HG03378 (cell line): ENCODE data around the gene CTNNA2.
A peak's percentile ranks its signal among the peaks of the same experiment; 100 is the strongest.

Experiments
- ATAC-seq: cut with Tn5 transposase; IDR thresholded peaks from one replicate; pipeline ENCODE4 v1.9.1; 2021; ENCODE audit warnings: mild to moderate bottlenecking, moderate library complexity; ENCODE audit not compliant: unreplicated experiment

CTNNA2 gene

GRCh38 chr2:79910643-79911042 lies 397.8 kb downstream of the CTNNA2 start:
- no peak for ATAC-seq

DNA sequence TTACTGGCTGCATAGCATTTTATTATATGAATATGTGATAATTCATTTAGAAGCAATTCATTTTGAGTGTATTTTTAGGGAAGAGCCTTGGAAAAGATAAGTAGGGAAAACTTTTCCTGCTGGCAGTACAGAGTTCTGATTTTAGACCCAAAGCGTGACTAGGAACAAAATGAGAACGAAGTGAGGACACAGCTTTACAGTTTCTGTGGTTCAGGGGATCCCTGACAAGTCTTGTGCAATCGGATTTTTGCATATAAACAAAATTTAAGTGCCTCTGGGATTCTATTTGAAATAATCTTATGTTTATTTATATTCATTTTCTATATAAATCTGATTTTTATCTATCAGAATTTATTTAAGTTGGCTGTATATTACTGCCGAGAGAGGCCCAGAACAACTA lies 402.6 kb downstream of the CTNNA2 start:
- ATAC-seq, result no peak

GRCh38 chr2:79916285-79916684 lies 403.4 kb downstream of the CTNNA2 start:
- no peak for ATAC-seq

DNA sequence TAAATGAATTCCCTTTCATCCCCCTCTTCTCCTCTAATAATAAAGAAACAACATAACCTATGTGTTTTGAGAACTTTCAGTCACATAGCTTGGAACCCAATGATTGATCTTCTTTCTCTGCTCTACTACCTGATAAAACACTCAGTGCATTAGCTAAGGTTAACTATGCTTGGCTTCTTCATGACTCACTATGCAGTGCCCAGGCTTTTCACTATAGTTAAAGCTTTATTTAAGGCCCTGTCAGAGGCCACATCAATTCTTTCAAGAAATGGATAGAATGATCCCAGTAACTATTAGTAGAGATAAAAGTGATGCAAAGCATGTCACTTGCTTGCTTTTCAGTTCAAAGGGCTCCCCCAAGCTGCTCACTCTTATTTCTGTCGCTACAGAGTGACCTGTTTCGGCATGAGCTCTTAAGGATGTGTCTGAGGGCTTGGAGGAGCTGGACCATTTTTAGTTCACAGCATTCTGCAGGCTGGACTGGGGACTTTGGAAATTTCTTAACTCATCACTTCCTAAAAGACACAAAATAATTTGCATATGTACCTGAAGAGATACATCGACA lies 407.7 kb downstream of the CTNNA2 start:
- no peak for ATAC-seq

GRCh38 chr2:79929624-79930023 lies 416.8 kb downstream of the CTNNA2 start:
- ATAC-seq, result no peak

GRCh38 chr2:79935046-79935732 lies 422.3 kb downstream of the CTNNA2 start:
- ATAC-seq, result no peak

DNA sequence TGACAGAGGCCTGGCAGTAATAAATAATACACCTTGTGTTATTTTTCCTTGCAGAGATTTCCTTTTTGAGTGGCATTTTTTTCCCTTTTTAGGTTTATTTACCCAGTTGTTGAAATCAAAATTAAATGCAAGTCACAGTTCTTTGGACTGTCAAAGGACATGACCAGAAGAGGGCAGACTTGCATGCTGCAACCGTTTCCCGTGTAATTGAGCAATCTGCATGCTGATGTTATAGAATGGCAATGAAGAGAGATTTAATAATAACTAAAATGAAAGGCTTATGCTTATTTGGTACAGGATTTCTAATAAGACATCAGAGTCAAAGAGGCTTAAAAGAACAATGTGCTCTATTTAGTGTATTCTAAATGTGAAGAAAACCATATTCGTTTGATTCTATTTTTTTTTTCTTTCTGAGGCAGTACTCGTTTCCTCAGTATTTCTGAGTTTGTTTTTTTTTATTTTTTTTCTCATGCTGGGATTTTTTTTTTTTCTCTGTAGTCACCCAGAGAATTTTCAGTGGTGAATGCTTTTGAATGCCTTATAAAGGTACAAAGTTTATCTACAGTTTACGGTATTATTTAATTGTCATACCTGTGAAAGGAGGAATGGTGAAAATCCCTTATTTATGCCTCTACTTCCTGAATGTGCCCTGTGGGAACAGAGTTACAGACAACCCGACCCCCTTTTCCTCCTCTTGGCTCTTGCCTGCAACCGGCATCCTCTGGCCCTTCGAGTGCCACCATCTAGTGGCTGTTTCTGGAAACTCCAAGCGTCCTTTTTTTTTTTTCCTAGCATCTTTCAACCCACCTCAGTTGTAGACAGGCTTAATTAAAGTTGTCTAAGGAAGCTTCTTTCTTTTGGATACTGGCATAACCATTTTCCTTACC lies 423.2 kb downstream of the CTNNA2 start:
- peak; percentile 55 for ATAC-seq

DNA sequence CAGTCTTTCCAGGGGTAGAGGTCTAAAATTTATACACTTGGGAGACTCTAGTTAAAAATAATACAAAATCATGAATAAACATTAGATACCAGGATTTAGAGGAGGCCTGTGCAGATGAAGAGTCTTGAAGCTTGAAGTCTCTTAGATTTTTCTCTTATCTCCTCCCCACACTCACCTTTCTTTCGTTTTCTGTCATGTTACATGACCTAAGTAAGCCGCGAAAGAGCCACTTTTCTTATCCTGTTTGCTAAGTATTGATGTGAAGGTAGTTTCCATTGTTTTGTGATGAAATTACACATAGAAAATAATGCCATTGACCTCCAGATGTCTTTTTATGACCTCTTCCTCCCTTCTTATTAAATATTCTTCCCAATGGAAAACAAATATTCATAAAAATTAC lies 423.9 kb downstream of the CTNNA2 start:
- no peak for ATAC-seq

- no peak for ATAC-seq
These were observed 425.8 kb downstream of the CTNNA2 start for GRCh38 chr2:79938648-79939047.

GRCh38 chr2:79940364-79940763 lies 427.5 kb downstream of the CTNNA2 start:
- no peak for ATAC-seq

- ATAC-seq, result no peak
These were observed 428.3 kb downstream of the CTNNA2 start for GRCh38 chr2:79941179-79941578.

DNA sequence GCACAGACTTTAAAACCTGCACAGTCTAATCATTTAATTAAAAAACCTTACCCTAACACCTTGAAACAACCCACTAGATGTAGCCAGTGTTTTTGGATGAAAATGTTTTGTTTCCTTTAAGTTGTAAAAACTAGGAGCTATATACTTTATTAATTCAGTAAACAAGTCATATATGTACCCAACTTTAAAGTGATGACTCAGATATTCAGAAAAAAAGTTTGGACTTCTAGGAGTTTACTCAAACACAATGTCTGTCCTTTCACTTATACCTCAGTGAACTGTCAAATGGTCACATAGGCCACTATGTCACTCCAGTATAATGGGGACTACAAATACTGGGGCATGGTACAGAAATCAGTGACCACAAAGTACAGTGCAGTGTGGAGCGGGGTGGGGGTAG lies 431.4 kb downstream of the CTNNA2 start:
- no peak for ATAC-seq

- ATAC-seq, result no peak
These were observed 433.0 kb downstream of the CTNNA2 start for GRCh38 chr2:79945653-79946445.

GRCh38 chr2:79947751-79948150 lies 434.9 kb downstream of the CTNNA2 start:
- no peak for ATAC-seq

DNA sequence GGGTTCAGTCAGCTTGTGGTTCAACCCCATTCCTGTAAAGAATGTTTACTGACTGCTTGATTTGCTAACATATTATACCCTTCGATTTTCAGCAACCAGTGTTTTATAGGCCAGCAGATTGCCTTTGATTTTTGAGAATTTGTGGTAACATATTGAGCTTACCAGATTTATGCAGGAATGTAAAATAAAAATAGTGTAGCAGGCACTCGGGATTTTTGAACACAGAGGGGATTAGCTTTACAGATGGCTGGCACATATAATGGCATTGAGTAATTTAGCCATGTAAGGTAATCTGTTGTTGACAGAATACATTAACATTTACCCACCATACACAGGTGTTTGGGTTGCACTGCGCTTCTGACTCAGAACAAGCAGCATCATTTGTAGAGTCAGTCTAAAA lies 437.7 kb downstream of the CTNNA2 start:
- no peak for ATAC-seq

DNA sequence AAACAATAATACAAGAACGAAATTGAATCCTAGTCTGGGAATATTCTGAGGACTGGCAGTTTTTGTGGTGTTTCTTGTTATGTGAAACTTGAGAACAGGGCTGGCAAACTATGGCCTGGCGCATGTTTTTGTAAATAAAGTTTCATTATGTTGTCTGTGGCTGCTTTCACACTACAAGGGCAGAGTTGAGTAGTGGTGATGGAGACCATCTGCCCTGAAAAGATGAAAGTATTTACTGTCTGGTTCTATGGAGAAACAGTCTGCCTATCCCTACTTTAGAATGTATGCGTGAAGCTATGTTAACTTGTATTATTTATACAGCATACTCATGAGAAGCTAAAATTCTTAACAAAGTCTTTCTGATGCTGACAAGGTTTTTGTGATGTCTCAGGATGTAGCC lies 439.8 kb downstream of the CTNNA2 start:
- ATAC-seq, result no peak

DNA sequence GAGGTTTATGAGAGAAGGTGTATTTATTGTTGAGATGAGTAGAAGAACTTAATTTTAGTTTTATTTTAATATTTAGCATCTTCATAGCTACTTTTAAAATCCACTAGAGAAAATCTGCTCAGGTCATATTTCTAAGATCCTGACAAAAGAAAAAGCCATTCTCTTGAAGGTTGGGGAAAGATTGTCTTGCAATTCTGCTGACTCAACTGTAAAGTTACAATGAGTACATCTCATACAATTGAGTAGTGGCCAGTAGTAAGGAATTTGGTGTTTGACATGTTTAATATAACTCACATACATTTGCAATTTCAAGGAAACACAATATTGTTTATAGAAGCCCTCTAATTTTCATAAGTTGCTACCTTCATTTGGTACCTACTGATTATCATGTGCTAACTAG lies 447.2 kb downstream of the CTNNA2 start:
- no peak for ATAC-seq

GRCh38 chr2:79960519-79960918 lies 447.7 kb downstream of the CTNNA2 start:
- ATAC-seq, result no peak

GRCh38 chr2:79964966-79965365 lies 452.1 kb downstream of the CTNNA2 start:
- ATAC-seq, result no peak

DNA sequence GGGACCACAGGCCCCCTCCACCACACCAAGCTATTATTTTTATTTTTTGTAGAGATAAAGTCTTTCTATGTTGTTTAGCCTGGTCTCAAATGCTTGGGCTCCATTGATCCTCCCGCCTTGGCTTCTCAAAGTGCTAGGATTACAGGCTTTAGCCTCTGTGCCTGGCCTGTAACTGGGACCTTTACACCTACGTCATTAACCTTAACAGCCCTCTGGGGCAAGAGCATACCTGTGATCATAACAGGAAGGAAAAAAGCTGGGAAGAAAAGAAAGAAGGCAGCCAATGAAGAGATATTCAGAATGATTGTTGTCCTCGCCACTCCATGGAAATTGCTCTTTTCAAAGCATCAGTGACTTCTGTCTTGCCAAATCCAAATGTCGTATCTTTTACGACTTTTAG lies 453.5 kb downstream of the CTNNA2 start:
- no peak for ATAC-seq

DNA sequence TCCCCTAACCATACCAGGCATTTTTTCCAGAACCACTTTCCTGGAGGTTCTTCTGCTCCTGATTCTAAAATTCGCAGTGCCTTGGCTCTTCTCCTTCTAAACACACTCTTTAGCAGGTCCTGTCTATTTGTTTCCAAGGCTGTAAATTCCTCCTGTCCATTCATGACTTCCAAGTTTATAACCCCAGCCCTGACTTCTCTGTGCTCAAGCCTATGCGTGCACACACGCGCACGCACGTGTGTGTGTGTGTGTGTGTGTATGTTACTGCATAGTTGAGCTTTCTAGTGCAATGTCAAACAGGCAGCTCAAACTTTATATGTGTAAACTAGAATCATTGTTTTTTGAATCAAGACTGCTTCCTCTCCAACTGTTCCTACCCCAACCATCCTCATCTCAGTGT lies 454.0 kb downstream of the CTNNA2 start:
- no peak for ATAC-seq
